GM10266 (cell line): Measurements from ENCODE around the gene MRPL39.

Experiments
- DNase-seq: peaks from one replicate; pipeline ENCODE4 v3.0.0; 2012; ENCODE audit errors: extremely low spot score
- CTCF ChIP-seq: IDR thresholded peaks from 2 replicates; pipeline ENCODE4 v1.5.1; 2012; ENCODE audit warnings: mild to moderate bottlenecking, low read depth; ENCODE audit not compliant: control insufficient read depth, insufficient read depth; ENCODE audit errors: missing control alignments

The MRPL39 gene

GRCh38 chr21:25552856-25553255, 54.4 kb downstream of the MRPL39 start:
- no peak for TF ChIP-seq CTCF
- no peak for DNase-seq

GRCh38 chr21:25551569-25551968, 55.7 kb downstream of the MRPL39 start:
- no peak for TF ChIP-seq CTCF
- no peak for DNase-seq

- TF ChIP-seq CTCF = no peak
- DNase-seq = no peak
Observed at GRCh38 chr21:25550352-25551120, 56.7 kb downstream of the MRPL39 start.

- no peak for DNase-seq
- TF ChIP-seq CTCF = no peak
Observed at GRCh38 chr21:25541042-25541441, 66.2 kb downstream of the MRPL39 start.

GRCh38 chr21:25539606-25540005, 67.7 kb downstream of the MRPL39 start:
- DNase-seq = no peak

GRCh38 chr21:25537174-25537573, 70.1 kb downstream of the MRPL39 start:
- DNase-seq = no peak
- TF ChIP-seq CTCF = no peak

More at GRCh38 chr21:25539606-25540005, 67.7 kb downstream of the MRPL39 start:
- no peak for TF ChIP-seq CTCF

GRCh38 chr21:25536752-25537151, 70.5 kb downstream of the MRPL39 start:
- DNase-seq = no peak
- no peak for TF ChIP-seq CTCF
